HepG2 (cell line): ENCODE measurements around the gene ACAP3. TPM values are rescaled to one million over a fixed set of nuclear protein-coding genes. Genes with fewer than 3 reads are reported as not detected.

Experiments
- AKAP8 ChIP-seq: sonication (generic); formaldehyde crosslinking; IDR thresholded peaks from 2 replicates; pipeline ENCODE4 v1.5.1; 2020; ENCODE audit warnings: mild to moderate bottlenecking, missing genetic modification reagents
- CBX2 ChIP-seq, 2 experiments: fragments of 200-600 bp in 1 of 2; sonication (generic); formaldehyde crosslinking in 1 of 2; IDR thresholded peaks; 2 replicates each; pipeline versions ENCODE4 v1.7.0 to v1.8.1; 2018 to 2022; ENCODE audit warnings: low read depth in 2 of 2, low read length in 1 of 2, mild to moderate bottlenecking in 1 of 2, missing genetic modification reagents in 1 of 2
- CHD2 ChIP-seq: IDR thresholded peaks from 2 replicates; pipeline ENCODE4 v1.6.1; 2011; ENCODE audit warnings: low read depth, low read length, improper control_type of control experiment
- ERF ChIP-seq: IDR thresholded peaks from 2 replicates; pipeline ENCODE4 v1.6.1; 2018; ENCODE audit warnings: missing biosample characterization, missing genetic modification reagents
- FOXO1 ChIP-seq: sonication (generic); formaldehyde crosslinking; IDR thresholded peaks from 2 replicates; pipeline ENCODE4 v1.4.0; 2020; ENCODE audit warnings: missing genetic modification reagents
- MLX ChIP-seq: IDR thresholded peaks from 2 replicates; pipeline ENCODE4 v1.6.1; 2016
- MTA1 ChIP-seq: sonication (generic); formaldehyde crosslinking; IDR thresholded peaks from 2 replicates; pipeline ENCODE4 v1.4.0; 2020; ENCODE audit warnings: missing genetic modification reagents, mild to moderate bottlenecking, borderline replicate concordance
- MYC ChIP-seq: sonication (generic); formaldehyde crosslinking; IDR thresholded peaks from 2 replicates; pipeline ENCODE4 v1.9.0; 2021; ENCODE audit warnings: missing genetic modification reagents, borderline replicate concordance
- PHF8 ChIP-seq: sonication (generic); formaldehyde crosslinking; IDR thresholded peaks from 2 replicates; pipeline ENCODE4 v1.5.0; 2020; ENCODE audit warnings: missing genetic modification reagents
- RAD51 ChIP-seq: fragments of 450-650 bp; IDR thresholded peaks from 2 replicates; pipeline ENCODE4 v1.6.1; 2016; ENCODE audit warnings: borderline replicate concordance
- REL ChIP-seq: sonication (generic); formaldehyde crosslinking; conservative IDR thresholded peaks from 2 replicates; pipeline ENCODE4 v1.8.0; 2022; ENCODE audit warnings: mild to moderate bottlenecking, missing genetic modification reagents, moderate library complexity
- SOX13 ChIP-seq, 3 experiments: fragments of 450-650 bp in 1 of 3; sonication (generic) in 1 of 3; formaldehyde crosslinking in 1 of 3; IDR thresholded peaks in 2 of 3; conservative IDR thresholded peaks in 1 of 3; 2 replicates each; pipeline versions ENCODE4 v1.5.0 to v1.6.1; 2016 to 2020; ENCODE audit warnings: antibody characterized with exemption in 1 of 3, mild to moderate bottlenecking in 1 of 3, missing compliant biosample characterization in 1 of 3, missing genetic modification reagents in 1 of 3, moderate library complexity in 1 of 3
- SRSF1 ChIP-seq: fragments of 200-400 bp; formaldehyde crosslinking; optimal IDR thresholded peaks from 2 replicates; pipeline ENCODE3; 2017; ENCODE audit warnings: mild to moderate bottlenecking, low read depth, low read length, moderate library complexity
- TBP ChIP-seq: sonication (generic); formaldehyde crosslinking; IDR thresholded peaks from 2 replicates; pipeline ENCODE4 v1.5.0; 2020; ENCODE audit warnings: missing genetic modification reagents
- ZNF138 ChIP-seq: sonication (generic); formaldehyde crosslinking; IDR thresholded peaks from 2 replicates; pipeline ENCODE4 v1.5.0; 2020; ENCODE audit warnings: mild to moderate bottlenecking, low read depth, missing genetic modification reagents
- ZNF263 ChIP-seq: sonication (generic); formaldehyde crosslinking; IDR thresholded peaks from 2 replicates; pipeline ENCODE4 v1.4.0; 2020; ENCODE audit warnings: missing genetic modification reagents
- ZNF34 ChIP-seq: sonication (generic); formaldehyde crosslinking; IDR thresholded peaks from 2 replicates; pipeline ENCODE4 v1.4.0; 2020; ENCODE audit warnings: mild to moderate bottlenecking, missing genetic modification reagents, borderline replicate concordance
- ZNF343 ChIP-seq: sonication (generic); formaldehyde crosslinking; IDR thresholded peaks from 2 replicates; pipeline ENCODE4 v1.4.0; 2020; ENCODE audit warnings: mild to moderate bottlenecking, missing genetic modification reagents
- ZNF589 ChIP-seq: sonication (generic); formaldehyde crosslinking; conservative IDR thresholded peaks from 2 replicates; pipeline ENCODE4 v1.8.0; 2022; ENCODE audit warnings: mild to moderate bottlenecking, moderate library complexity, missing genetic modification reagents
- ZNF652 ChIP-seq: IDR thresholded peaks from 2 replicates; pipeline ENCODE4 v1.6.1; 2016; ENCODE audit warnings: low read depth, borderline replicate concordance
- ZNF839 ChIP-seq: sonication (generic); formaldehyde crosslinking; IDR thresholded peaks from 2 replicates; pipeline ENCODE4 v1.4.0; 2020; ENCODE audit warnings: missing genetic modification reagents, mild to moderate bottlenecking, borderline replicate concordance
- polyA plus RNA-seq, 8 experiments: library from polyadenylated mRNA; depleted of rRNA in 3 of 8; stranded (reverse) in 7 of 8; unstranded in 1 of 8; fragments of >200 nt; fragmentation: Illumina TruSeq in 4 of 8; extraction: Trizol in 4 of 8; gene quantifications; 2 replicates each; pipeline versions ENCODE4 v1.2.1 to v1.2.3, GENCODE V29; 2011 to 2016; ENCODE audit warnings: low read depth in 4 of 8, missing spikeins in 1 of 8, mixed read lengths in 1 of 8; ENCODE audit not compliant: insufficient read depth in 1 of 8
- total RNA-seq, 5 experiments: library from RNA; depleted of rRNA; stranded (reverse); fragments of >200 nt; fragmentation: Illumina TruSeq; extraction: Trizol; gene quantifications; 2 replicates each; pipeline ENCODE4 v1.2.3, GENCODE V29; 2016; ENCODE audit warnings: low read depth in 1 of 5
- TF ChIP-seq, protein P1 (sequence below): sonication (generic); formaldehyde crosslinking; IDR thresholded peaks from 2 replicates; pipeline ENCODE4 v1.8.0; 2022; ENCODE audit warnings: mild to moderate bottlenecking, missing genetic modification reagents, borderline replicate concordance
- TF ChIP-seq, protein P2 (sequence below), 2 experiments: sonication (generic) in 1 of 2; formaldehyde crosslinking in 1 of 2; IDR thresholded peaks; 2 replicates each; pipeline versions ENCODE4 v1.4.0 to v1.6.1; 2018 to 2020; ENCODE audit warnings: missing genetic modification reagents in 2 of 2, borderline replicate concordance in 1 of 2, low read depth in 1 of 2, mild to moderate bottlenecking in 1 of 2, missing biosample characterization in 1 of 2
- TF ChIP-seq, protein P3 (sequence below): sonication (generic); formaldehyde crosslinking; conservative IDR thresholded peaks from 2 replicates; pipeline ENCODE4 v1.4.0; 2020; ENCODE audit warnings: missing genetic modification reagents

The ACAP3 gene
- total and polyA plus RNA-seq, 2 of the 13 experiments (the other 11 are each of a cell fraction or from before 2014, with no cell fraction given): 29.4 to 50.8 TPM

DNA sequence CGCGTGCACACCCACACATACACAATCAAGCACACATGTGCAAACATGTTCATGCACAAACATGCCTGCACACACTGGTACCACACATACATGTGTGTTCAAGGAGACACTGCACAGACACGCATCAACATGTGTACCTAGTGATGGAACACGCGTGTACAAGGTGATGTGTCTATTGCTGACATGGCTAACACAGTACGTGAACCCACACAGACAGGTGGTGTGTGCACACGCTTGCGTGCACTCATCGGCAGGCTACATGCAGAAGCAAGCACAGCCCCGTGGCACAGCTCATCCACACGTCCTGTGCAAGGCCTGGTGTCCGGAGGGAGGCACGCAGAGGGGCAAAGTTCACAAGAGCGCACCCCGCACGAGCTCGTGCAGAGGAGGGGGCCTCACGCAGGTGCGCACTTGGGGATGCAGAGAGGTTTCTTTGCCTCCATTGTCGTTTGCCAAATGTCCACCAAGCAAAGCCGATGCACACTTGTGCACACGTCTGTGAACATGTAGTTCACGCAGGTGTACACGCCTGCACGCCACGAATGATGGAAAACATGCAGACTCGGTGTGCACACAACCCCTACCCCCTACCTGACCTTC, 969 bp downstream of the ACAP3 start (continued):
- no peak for TF ChIP-seq CBX2 (IDR thresholded peaks at IDR 0.05; ENCODE audit: low read depth, low read length)
- no peak for TF ChIP-seq CBX2 (CRISPR knock-in tag; IDR thresholded peaks at IDR 0.05; ENCODE audit: low read depth)
- no peak for TF ChIP-seq REL (CRISPR knock-in tag)
- TF ChIP-seq CHD2: no peak
- TF ChIP-seq RAD51: no peak
- no peak for TF ChIP-seq SRSF1
- TF ChIP-seq ZNF343 (CRISPR knock-in tag): no peak
- TF ChIP-seq, protein P1, sequence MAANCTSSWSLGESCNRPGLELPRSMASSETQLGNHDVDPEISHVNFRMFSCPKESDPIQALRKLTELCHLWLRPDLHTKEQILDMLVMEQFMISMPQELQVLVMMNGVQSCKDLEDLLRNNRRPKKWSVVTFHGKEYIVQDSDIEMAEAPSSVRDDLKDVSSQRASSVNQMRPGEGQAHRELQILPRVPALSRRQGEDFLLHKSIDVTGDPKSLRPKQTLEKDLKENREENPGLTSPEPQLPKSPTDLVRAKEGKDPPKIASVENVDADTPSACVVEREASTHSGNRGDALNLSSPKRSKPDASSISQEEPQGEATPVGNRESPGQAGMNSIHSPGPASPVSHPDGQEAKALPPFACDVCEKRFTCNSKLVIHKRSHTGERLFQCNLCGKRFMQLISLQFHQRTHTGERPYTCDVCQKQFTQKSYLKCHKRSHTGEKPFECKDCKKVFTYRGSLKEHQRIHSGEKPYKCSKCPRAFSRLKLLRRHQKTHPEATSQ: no peak
- TF ChIP-seq MYC (CRISPR knock-in tag): peak; percentile 95
- TF ChIP-seq ZNF839 (CRISPR knock-in tag): no peak
- peak; percentile 81; the same call in 1 of the 2 replicates for TF ChIP-seq MTA1 (CRISPR knock-in tag)
- TF ChIP-seq TBP: no peak
- TF ChIP-seq ZNF263: peak; percentile 59; the same call in 1 of the 2 replicates
- no peak for TF ChIP-seq ZNF34 (CRISPR knock-in tag)
- no peak for TF ChIP-seq FOXO1 (CRISPR knock-in tag)
- peak; percentile 46 for TF ChIP-seq PHF8 (CRISPR knock-in tag)
- TF ChIP-seq SOX13 (IDR thresholded peaks at IDR 0.05): no peak
- TF ChIP-seq SOX13 (CRISPR knock-in tag; conservative IDR thresholded peaks at IDR 0.05 in 1 of 2, IDR thresholded peaks at IDR 0.05 in 1 of 2): no peak
- TF ChIP-seq ERF (CRISPR knock-in tag): no peak
- TF ChIP-seq, protein P2, sequence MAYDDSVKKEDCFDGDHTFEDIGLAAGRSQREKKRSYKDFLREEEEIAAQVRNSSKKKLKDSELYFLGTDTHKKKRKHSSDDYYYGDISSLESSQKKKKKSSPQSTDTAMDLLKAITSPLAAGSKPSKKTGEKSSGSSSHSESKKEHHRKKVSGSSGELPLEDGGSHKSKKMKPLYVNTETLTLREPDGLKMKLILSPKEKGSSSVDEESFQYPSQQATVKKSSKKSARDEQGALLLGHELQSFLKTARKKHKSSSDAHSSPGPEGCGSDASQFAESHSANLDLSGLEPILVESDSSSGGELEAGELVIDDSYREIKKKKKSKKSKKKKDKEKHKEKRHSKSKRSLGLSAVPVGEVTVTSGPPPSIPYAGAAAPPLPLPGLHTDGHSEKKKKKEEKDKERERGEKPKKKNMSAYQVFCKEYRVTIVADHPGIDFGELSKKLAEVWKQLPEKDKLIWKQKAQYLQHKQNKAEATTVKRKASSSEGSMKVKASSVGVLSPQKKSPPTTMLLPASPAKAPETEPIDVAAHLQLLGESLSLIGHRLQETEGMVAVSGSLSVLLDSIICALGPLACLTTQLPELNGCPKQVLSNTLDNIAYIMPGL (CRISPR knock-in tag; IDR thresholded peaks at IDR 0.05; ENCODE audit: borderline replicate concordance in 1 of 2, low read depth in 1 of 2): peak in 1 of 2 experiments; percentile 41; a peak in 3 of 4 replicates
- TF ChIP-seq AKAP8 (CRISPR knock-in tag): peak; percentile 95
- TF ChIP-seq, protein P3, sequence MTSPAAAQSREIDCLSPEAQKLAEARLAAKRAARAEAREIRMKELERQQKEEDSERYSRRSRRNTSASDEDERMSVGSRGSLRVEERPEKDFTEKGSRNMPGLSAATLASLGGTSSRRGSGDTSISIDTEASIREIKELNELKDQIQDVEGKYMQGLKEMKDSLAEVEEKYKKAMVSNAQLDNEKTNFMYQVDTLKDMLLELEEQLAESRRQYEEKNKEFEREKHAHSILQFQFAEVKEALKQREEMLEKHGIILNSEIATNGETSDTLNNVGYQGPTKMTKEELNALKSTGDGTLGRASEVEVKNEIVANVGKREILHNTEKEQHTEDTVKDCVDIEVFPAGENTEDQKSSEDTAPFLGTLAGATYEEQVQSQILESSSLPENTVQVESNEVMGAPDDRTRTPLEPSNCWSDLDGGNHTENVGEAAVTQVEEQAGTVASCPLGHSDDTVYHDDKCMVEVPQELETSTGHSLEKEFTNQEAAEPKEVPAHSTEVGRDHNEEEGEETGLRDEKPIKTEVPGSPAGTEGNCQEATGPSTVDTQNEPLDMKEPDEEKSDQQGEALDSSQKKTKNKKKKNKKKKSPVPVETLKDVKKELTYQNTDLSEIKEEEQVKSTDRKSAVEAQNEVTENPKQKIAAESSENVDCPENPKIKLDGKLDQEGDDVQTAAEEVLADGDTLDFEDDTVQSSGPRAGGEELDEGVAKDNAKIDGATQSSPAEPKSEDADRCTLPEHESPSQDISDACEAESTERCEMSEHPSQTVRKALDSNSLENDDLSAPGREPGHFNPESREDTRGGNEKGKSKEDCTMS: no peak
- 0 out of 2 replicates have a peak, but pooled peaks have one; percentile 52 for TF ChIP-seq ZNF589 (CRISPR knock-in tag)
- TF ChIP-seq MLX (CRISPR knock-in tag): peak; percentile 20; the same call in 1 of the 2 replicates
- TF ChIP-seq ZNF652: no peak
- TF ChIP-seq ZNF138 (CRISPR knock-in tag): no peak
